ENCODE data around the gene MEGF8. TPM values are rescaled to one million over a fixed set of nuclear protein-coding genes. Genes with fewer than 3 reads are reported as not detected.

MEGF8 gene
- total and polyA plus RNA-seq, 2 of the 13 experiments (the other 11 are each of a cell fraction or from before 2014, with no cell fraction given) = 4.0 to 8.8 TPM

- TF ChIP-seq, protein P1, sequence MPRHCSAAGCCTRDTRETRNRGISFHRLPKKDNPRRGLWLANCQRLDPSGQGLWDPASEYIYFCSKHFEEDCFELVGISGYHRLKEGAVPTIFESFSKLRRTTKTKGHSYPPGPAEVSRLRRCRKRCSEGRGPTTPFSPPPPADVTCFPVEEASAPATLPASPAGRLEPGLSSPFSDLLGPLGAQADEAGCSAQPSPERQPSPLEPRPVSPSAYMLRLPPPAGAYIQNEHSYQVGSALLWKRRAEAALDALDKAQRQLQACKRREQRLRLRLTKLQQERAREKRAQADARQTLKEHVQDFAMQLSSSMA (CRISPR knock-in tag; IDR thresholded peaks at IDR 0.05) = no peak
- TF ChIP-seq ZBTB42 (CRISPR knock-in tag; IDR thresholded peaks at IDR 0.05) (no peak), ARID4A (CRISPR knock-in tag; IDR thresholded peaks at IDR 0.05; ENCODE audit: borderline replicate concordance) (no peak)
These were observed 18.8 kb upstream of the MEGF8 start (continued) for GRCh38 chr19:42306646-42307045.

DNA sequence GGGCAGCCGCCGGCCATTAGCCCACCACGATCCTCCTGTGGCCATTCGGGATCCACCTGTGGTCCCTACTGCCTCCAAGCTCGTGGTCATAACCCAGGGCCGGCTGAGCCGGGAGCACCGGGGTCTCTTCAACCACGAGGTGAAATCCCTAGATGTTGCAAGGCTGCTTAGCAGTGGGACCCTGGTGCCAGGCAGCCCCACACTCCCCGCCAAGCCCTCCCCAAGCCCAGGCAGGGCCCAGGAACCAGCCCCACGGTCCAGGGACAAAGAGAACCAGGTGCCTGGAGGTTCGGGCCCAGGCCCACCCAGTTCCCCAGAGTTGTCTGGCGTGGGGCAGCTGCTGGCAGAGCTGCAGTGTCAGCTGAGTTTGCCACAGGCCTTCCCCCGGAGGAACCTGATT, 15.7 kb upstream of the MEGF8 start:
- in situ Hi-C loops (cut with HindIII; ENCODE audit: extremely low pct_ligation_motif_present, low pct_unique_long_range_greater_than_20kb) (no loop called here), intact Hi-C loops (cut with micrococcal nuclease; ENCODE audit: unreplicated experiment) (no loop called here)
- no peak overlapping the region for H3K9ac ChIP-seq (ENCODE audit: insufficient read depth, low read depth, low read length)
- DNase-seq (ENCODE audit: low spot score) (no peak), ATAC-seq (no peak), FAIRE-seq (no peak)
- no peaks in the 10 kb centered on the region for H3K79me2 ChIP-seq (ENCODE audit: insufficient read depth, low read length)
- H3K27me3 ChIP-seq (ENCODE audit: control insufficient read depth in 1 of 2, insufficient read depth in 2 of 2, low read length in 2 of 2) = peaks cover 0 to 7% of the 10 kb centered on the region in 2 experiments; a peak in 3 of 5 replicates
- no TSS peak for BruUV-seq (replicated peaks)
- no peaks in the 10 kb centered on the region for H3K36me3 ChIP-seq (replicated peaks in 1 of 2; ENCODE audit: control insufficient read depth in 1 of 2, insufficient read depth in 2 of 2, low read length in 2 of 2)
- no peak overlapping the region for H2AFZ ChIP-seq (ENCODE audit: low read length)
- TF ChIP-seq MXD4 (CRISPR knock-in tag; IDR thresholded peaks at IDR 0.05) = no peak
- TF ChIP-seq HMG20B (CRISPR knock-in tag; conservative IDR thresholded peaks at IDR 0.05) = no peak
- TF ChIP-seq, protein P2, sequence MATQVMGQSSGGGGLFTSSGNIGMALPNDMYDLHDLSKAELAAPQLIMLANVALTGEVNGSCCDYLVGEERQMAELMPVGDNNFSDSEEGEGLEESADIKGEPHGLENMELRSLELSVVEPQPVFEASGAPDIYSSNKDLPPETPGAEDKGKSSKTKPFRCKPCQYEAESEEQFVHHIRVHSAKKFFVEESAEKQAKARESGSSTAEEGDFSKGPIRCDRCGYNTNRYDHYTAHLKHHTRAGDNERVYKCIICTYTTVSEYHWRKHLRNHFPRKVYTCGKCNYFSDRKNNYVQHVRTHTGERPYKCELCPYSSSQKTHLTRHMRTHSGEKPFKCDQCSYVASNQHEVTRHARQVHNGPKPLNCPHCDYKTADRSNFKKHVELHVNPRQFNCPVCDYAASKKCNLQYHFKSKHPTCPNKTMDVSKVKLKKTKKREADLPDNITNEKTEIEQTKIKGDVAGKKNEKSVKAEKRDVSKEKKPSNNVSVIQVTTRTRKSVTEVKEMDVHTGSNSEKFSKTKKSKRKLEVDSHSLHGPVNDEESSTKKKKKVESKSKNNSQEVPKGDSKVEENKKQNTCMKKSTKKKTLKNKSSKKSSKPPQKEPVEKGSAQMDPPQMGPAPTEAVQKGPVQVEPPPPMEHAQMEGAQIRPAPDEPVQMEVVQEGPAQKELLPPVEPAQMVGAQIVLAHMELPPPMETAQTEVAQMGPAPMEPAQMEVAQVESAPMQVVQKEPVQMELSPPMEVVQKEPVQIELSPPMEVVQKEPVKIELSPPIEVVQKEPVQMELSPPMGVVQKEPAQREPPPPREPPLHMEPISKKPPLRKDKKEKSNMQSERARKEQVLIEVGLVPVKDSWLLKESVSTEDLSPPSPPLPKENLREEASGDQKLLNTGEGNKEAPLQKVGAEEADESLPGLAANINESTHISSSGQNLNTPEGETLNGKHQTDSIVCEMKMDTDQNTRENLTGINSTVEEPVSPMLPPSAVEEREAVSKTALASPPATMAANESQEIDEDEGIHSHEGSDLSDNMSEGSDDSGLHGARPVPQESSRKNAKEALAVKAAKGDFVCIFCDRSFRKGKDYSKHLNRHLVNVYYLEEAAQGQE (IDR thresholded peaks at IDR 0.05; ENCODE audit: borderline replicate concordance in 1 of 2, low read depth in 1 of 2, low read length in 2 of 2) = no peak
- TF ChIP-seq MED13 (CRISPR knock-in tag; IDR thresholded peaks at IDR 0.05) = no peak
- no peak for TF ChIP-seq ZNF569 (CRISPR knock-in tag; IDR thresholded peaks at IDR 0.05; ENCODE audit: borderline replicate concordance)
- TF ChIP-seq ZFP91 (CRISPR knock-in tag; IDR thresholded peaks at IDR 0.05; ENCODE audit: borderline replicate concordance) = peak; percentile 17; the same call in 1 of the 2 replicates
- TF ChIP-seq ZNF510 (CRISPR knock-in tag; IDR thresholded peaks at IDR 0.05; ENCODE audit: low read depth) = no peak
- H3K4me3 ChIP-seq (replicated peaks in 1 of 3; ENCODE audit: insufficient read depth in 1 of 3, low read depth in 2 of 3, low read length in 3 of 3) = no peak overlapping the region
- no peak overlapping the region for H3K4me2 ChIP-seq (ENCODE audit: low read depth, low read length)
- H3K4me1 ChIP-seq (ENCODE audit: insufficient read depth, low read length) = peaks cover 19% of the 10 kb centered on the region
- 49% methylated on average over 5 of the region's 14 CpGs for WGBS (ENCODE audit: low lambda C conversion rate)
- no peak overlapping the region for H3K27ac ChIP-seq (ENCODE audit: extremely low read length, insufficient read depth, low read length)
- ChIA-PET CTCF (ENCODE audit: low intra/inter-chr PET ratio, low total read pairs) (no interaction called here), POLR2A (no interaction called here)
- H3K9me3 ChIP-seq (ENCODE audit: low read length) = no peaks in the 10 kb centered on the region
- H4K20me1 ChIP-seq (ENCODE audit: insufficient read depth, low read length) = no peaks in the 10 kb centered on the region
